Temporal lobe (tissue), 2 donors: ENCODE results near the gene DIS3L. TPM values are rescaled to one million over a fixed set of nuclear protein-coding genes. Genes with fewer than 3 reads are reported as not detected.
A peak's percentile ranks its signal among the peaks of the same experiment; 100 is the strongest.

Experiments
- small RNA-seq: library from RNA; depleted of rRNA; stranded (forward); fragments of <200 nt; gene quantifications from one replicate; pipeline ENCODE3, GENCODE V24; 2014; ENCODE audit warnings: low replicate concordance
- total RNA-seq: library from RNA; depleted of rRNA; stranded (reverse); fragments of >200 nt; gene quantifications from one replicate; pipeline ENCODE4 v1.2.3, GENCODE V29; 2014

DIS3L gene
- total RNA-seq, 1 donor from 2014 or later = 25.6 TPM

Small RNA genes lying within 50 kb of the gene (small RNA-seq; reads per million reads assigned to genes)
- gene RF00019 = not detected
- gene SCARNA14 = 6.5 reads per million, percentile 92 among the genes with 10 or more reads in this experiment

Other genes with a start within 250 kb of the DIS3L start
- 5.2 TPM for gene MEGF11, start 39.8 kb upstream of the DIS3L start, total RNA-seq
- gene TIPIN, start 63.1 kb downstream of the DIS3L start, total RNA-seq = 15.2 TPM
- gene MAP2K1, start 93.3 kb downstream of the DIS3L start, total RNA-seq = 22.1 TPM
- gene SNAPC5, start 204.2 kb downstream of the DIS3L start, total RNA-seq = 11.8 TPM
- gene RPL4, start 211.3 kb downstream of the DIS3L start, total RNA-seq = 1,813 TPM
- 31.2 TPM for gene ZWILCH, start 211.8 kb downstream of the DIS3L start, total RNA-seq